Measurements from ENCODE around the gene HEXIM2. TPM values are rescaled to one million over a fixed set of nuclear protein-coding genes. Genes with fewer than 3 reads are reported as not detected.

HEXIM2 gene
- total and polyA plus RNA-seq, 2 of the 13 experiments (the other 11 are each of a cell fraction or from before 2014, with no cell fraction given), result 27.1 to 32.4 TPM

- TF ChIP-seq BCLAF1 (IDR thresholded peaks at IDR 0.05), result no peak
- TF ChIP-seq NFE2L2 (IDR thresholded peaks at IDR 0.05; ENCODE audit: low read length), result no peak
- no peak for TF ChIP-seq MNT (IDR thresholded peaks at IDR 0.05)
- TF ChIP-seq ZNF816 (CRISPR knock-in tag; IDR thresholded peaks at IDR 0.05; ENCODE audit: borderline replicate concordance), result no peak
- TF ChIP-seq KDM6A (CRISPR knock-in tag; IDR thresholded peaks at IDR 0.05; ENCODE audit: low read depth), result no peak
- TF ChIP-seq ZSCAN5A (CRISPR knock-in tag; IDR thresholded peaks at IDR 0.05; ENCODE audit: borderline replicate concordance), result no peak
- peak; percentile 75; the same call in 1 of the 2 replicates for TF ChIP-seq GMEB1 (CRISPR knock-in tag; IDR thresholded peaks at IDR 0.05; ENCODE audit: borderline replicate concordance)
- 0 out of 2 replicates have a peak, but pooled peaks have one; percentile 57 for TF ChIP-seq ZNF552 (CRISPR knock-in tag; IDR thresholded peaks at IDR 0.05; ENCODE audit: borderline replicate concordance)
- no peak for TF ChIP-seq SUZ12 (IDR thresholded peaks at IDR 0.05; ENCODE audit: low read depth, low read length)
- peak; percentile 61; the same call in 1 of the 2 replicates for TF ChIP-seq RFXAP (CRISPR knock-in tag; IDR thresholded peaks at IDR 0.05; ENCODE audit: borderline replicate concordance)
- no peak; the same call in 1 of the 2 replicates for TF ChIP-seq SSRP1 (CRISPR knock-in tag; IDR thresholded peaks at IDR 0.05)
- TF ChIP-seq REST (IDR thresholded peaks at IDR 0.05; ENCODE audit: borderline replicate concordance in 1 of 2, low read depth in 1 of 2, low read length in 2 of 2), result peak in 1 of 2 experiments; percentile 35; a peak in 1 of 4 replicates
- peak; percentile 96; the same call in 1 of the 2 replicates for TF ChIP-seq GTF3A (CRISPR knock-in tag; conservative IDR thresholded peaks at IDR 0.05)
- no peak for TF ChIP-seq ZNF7 (CRISPR knock-in tag; IDR thresholded peaks at IDR 0.05)
These were observed 36.1 kb downstream of the HEXIM2 start (continued) for GRCh38 chr17:45197555-45198334.
